Ramos (cell line): ENCODE measurements around the gene KCNJ12.
"Not testable (repeated sequence)": the region's sequence is repeated elsewhere in the genome, so short reads cannot be mapped to it uniquely, and the experiment has no call there.

ENCODE experiments used
- in situ Hi-C: fragments of 300-500 bp; cut with MboI; formaldehyde crosslinking; loops from one replicate; pipeline ENCODE4 v1.14.3; 2022; ENCODE audit warnings: low sequenced_read_pairs; ENCODE audit not compliant: unreplicated experiment

The KCNJ12 gene

DNA sequence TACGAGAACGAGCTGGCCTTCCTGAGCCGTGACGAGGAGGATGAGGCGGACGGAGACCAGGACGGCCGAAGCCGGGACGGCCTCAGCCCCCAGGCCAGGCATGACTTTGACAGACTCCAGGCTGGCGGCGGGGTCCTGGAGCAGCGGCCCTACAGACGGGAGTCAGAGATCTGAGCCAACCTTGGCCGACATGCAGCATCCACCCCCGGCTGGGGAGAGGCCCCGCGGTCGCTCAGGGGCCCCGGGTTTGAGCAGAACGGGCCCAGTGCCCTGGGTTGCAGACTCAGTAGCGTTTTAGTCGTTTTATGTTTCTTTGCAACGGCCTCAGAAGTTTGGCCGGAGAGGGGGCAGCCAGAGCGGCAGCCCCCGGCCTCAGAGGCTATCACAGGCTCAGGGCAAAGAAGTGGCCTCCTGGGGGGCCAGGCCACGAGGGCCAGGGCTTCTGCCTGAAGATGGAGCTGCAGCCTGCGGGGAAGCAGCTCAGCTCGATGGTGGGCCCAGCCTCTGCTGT lies 40.4 kb downstream of the KCNJ12 start:
- in situ Hi-C loops = loop anchor here (25.0 kb wide), 1 partner anchor 921 kb away; no protein-coding TSS in a partner anchor

- in situ Hi-C loops = loop anchor here (25.0 kb wide), 1 partner anchor 920 kb away; no protein-coding TSS in a partner anchor
Measured at GRCh38 chr17:21417349-21417748, 41.2 kb downstream of the KCNJ12 start.

GRCh38 chr17:21417921-21418320 lies 41.8 kb downstream of the KCNJ12 start:
- in situ Hi-C loops = loop anchor here (25.0 kb wide), 1 partner anchor 919 kb away; no protein-coding TSS in a partner anchor

DNA sequence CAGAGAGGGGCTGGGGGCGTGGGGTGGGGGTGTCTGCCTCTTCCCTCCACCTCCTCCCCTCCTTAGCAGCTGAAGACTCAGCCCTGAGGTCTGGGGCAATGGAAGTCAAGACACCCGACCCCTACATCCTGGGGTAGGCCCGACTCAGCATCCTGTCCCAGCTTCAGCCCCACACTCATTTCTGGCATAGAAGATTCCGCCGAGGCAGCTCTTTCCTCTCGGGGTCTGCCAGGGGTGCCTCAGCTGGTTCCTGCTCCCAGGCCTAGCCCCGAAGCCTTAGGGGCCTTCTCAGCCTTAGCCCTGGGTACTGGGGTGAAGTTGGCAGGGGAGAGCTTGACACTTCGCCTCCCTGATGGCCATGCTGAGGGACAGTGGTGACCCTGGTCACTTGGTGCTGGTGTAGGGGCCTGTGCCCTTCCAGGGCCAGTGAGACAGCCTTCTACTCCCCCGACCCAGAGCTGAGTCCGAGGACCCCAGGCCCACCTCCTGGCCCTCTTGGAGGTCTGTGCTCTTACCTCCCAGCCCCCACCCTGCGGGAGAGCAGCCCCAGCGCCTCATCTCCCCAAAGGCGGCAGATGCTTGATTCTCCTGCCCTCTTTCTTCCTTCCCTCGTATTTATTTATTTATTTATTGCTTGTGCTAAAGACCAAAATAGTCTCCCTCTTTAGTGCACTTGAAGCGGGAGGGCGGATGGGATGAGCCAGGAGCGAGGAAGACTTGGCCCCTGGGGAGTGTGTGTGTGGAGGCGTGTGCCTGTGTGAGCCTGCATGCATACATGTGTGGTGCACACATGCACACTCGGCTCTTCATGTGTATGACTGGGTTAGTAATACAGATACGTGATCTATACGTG lies 42.5 kb downstream of the KCNJ12 start:
- in situ Hi-C loops = loop anchor here (25.0 kb wide), 1 partner anchor 919 kb away; no protein-coding TSS in a partner anchor

- in situ Hi-C loops = loop anchor here (5.0 to 25.0 kb wide), 2 partner anchors 288 to 918 kb away; no protein-coding TSS in a partner anchor
Measured at GRCh38 chr17:21419299-21420239, 43.4 kb downstream of the KCNJ12 start.

- in situ Hi-C loops = loop anchor here (5.0 to 25.0 kb wide), 2 partner anchors 287 to 917 kb away; no protein-coding TSS in a partner anchor
Measured at GRCh38 chr17:21420503-21421090, 44.4 kb downstream of the KCNJ12 start.

- in situ Hi-C loops = loop anchor here (5.0 to 25.0 kb wide), 2 partner anchors 286 to 916 kb away; no protein-coding TSS in a partner anchor
Measured at GRCh38 chr17:21421421-21422310, 45.5 kb downstream of the KCNJ12 start.

DNA sequence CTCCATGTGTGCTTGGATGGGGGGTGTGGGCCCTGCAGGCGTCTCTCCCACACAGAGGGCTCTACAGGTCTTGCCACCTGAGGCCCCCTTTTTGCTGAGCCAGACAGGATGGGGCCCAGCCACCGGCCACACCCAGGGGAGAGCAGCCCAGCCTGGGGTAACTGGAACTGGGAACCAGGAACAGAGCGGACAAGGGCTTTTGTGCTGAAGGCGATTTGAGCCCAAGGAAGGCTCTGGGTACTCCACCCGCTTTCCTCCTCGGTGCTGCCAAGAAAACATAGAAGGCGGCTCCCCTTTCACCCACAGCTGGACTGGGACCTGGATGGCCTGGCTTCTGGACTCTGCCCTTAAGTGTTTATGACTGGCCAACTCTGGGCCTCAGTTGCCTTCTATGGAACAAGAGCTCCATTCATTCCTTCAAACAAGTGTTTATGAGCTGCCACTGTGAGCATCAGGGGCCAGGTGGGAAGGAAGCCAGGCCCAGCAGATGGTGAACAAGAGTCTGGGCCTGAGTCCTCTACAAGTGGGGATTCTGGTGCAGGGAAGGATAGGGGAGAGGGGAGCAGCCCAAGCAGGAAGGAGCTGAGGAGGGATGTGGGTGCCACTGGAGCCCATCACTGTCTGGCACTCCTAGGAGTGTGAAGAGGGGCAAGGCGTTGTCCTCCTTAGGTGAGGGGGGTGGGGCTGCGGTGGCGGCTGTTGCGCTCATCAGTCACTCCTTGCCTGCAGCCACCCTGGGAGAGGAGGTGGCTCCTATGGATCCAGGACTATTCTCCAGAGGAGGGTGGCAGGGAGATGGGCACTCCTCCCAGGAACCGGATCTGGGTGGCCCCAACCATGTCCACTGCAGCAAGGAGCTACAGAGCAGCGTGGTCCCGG lies 46.4 kb downstream of the KCNJ12 start:
- in situ Hi-C loops = loop anchor here (5.0 to 25.0 kb wide), 2 partner anchors 285 to 915 kb away; no protein-coding TSS in a partner anchor

DNA sequence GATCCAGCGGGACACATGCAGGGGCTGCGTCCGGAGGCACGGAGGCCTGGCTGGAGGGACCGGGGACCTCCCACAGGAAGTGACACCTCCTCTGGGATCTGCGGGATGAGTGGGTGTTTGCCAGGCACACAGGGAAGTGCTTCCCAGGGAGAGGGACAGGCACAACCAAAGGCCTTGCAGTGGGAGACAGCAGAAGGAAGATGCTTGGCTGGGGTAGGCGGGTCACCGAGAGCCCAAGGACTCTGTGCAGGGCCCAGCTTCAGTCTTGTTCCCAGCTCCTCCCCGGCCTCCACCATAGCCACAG lies 47.0 kb downstream of the KCNJ12 start:
- in situ Hi-C loops = loop anchor here (5.0 to 25.0 kb wide), 2 partner anchors 284 to 914 kb away; no protein-coding TSS in a partner anchor

- in situ Hi-C loops = loop anchor here (5.0 to 25.0 kb wide), 2 partner anchors 283 to 913 kb away; no protein-coding TSS in a partner anchor
Measured at GRCh38 chr17:21424697-21425096, 48.5 kb downstream of the KCNJ12 start.

DNA sequence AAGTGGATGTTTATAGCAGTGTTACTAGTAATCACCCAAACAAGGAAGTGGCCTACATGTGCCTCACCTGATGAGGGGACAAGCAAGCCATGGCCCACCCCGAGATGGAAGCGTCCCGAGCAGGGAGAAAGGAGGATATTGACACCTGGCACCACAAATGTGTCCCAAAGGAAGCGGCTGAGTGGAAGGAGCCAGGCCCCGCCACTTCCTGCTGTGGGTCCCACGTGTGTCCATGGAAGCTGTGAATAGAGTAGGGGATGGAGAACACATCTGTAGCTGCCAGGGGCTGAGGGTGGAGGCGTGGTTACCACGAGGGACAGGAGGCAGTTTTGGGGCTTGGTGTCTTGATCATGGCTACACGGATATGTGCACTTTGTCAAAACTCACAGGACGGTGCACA lies 49.2 kb downstream of the KCNJ12 start:
- in situ Hi-C loops = no loop called here

DNA sequence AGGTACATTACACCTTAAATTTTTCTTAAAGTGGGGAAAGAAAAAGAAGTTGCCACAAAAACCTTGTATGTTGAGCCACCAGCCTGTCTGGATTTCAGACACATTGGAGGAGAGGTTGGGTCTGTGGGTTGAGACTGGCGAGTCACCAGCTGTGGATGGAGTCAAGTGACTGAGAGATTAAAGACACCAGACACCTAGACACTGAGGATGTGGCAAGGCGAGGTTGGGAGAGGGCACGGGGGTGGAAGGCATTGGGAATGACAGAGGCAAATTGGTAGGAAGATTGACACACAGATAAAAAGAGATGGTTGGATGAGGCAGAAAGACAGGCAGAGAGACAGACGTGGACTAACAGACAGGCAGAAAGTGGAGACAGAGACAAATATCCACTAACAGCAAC lies 49.6 kb downstream of the KCNJ12 start:
- in situ Hi-C loops = no loop called here

DNA sequence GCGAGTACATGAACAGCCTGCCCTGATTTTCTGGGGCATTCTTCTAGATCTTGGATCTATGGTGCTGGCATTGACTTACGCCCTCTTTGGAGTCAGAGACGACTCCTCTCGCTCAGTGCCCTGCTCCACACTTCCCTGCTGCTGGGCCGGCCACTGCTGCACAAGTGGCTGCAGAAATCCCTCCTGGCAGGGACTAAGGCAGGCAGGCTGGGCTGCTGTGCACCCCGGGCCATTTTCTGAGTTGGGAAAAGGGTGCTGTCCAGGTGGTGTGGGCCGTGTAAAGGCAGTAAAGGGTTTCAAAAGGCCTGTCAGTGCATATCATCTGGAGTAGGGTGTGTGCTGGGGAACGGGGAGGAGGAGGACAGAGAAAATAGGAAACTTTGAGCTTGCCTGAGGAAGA lies 50.1 kb downstream of the KCNJ12 start:
- in situ Hi-C loops = not testable (repeated sequence)

- in situ Hi-C loops = not testable (repeated sequence)
Measured at GRCh38 chr17:21426876-21427275, 50.7 kb downstream of the KCNJ12 start.

- in situ Hi-C loops = not testable (repeated sequence)
Measured at GRCh38 chr17:21427727-21428126, 51.6 kb downstream of the KCNJ12 start.

DNA sequence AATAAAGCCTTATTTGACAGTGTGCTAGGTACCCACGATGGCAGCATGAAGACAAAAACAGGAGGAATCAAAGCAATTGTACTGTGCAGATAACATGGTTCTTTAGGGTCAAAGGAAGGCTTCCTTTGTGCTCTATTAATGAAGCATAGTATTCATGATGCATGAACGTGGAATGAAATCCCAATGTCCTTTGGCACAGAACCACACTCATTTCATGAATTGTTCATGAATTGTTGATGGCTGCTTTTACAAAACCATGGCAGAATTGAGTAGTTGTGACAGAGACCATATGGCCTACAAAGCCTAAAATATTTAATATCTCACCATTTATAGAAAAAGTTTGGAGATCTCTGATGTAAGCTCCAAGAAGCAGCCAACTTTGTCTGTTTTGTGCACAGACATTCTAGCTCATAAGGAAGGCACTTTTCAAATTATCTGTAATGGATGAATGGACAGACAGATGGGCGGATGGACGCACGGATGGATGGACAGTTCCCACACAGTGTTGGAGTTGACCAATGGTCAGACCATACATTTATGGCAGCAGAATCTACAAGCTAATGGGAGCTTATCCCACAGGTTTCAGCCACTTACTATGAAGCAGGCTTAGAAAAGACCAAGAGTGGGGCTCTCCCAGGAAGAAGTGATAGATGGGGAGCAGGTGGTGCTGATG lies 52.7 kb downstream of the KCNJ12 start:
- in situ Hi-C loops = not testable (repeated sequence)

GRCh38 chr17:21429921-21430628 lies 53.9 kb downstream of the KCNJ12 start:
- in situ Hi-C loops = not testable (repeated sequence)
